Body of pancreas (tissue), 4 donors: ENCODE data around the gene TAS1R3. TPM values are rescaled to one million over a fixed set of nuclear protein-coding genes. Genes with fewer than 3 reads are reported as not detected.

Source experiments
- ATAC-seq: fragments of 150-250 bp; one replicate; pipeline ENCODE4 v1.9.1; 2016
- DNase-seq, 4 donors: peaks; one replicate each; pipeline ENCODE4 v3.0.0-alpha.2; 2019
- H3K27ac ChIP-seq, 4 donors: fragments of 200-600 bp; sonication (generic); 1 replicate in 3 of 4; 2 replicates in 1 of 4; pipeline versions ENCODE4 v1.5.1 to v1.6.1; 2016 to 2019; ENCODE audit warnings: mild to moderate bottlenecking in 1 of 4, mixed read lengths in 1 of 4, moderate library complexity in 1 of 4
- H3K27me3 ChIP-seq, 2 donors: fragments of 200-600 bp; sonication (generic); one replicate each; pipeline ENCODE4 v1.6.0; 2016; ENCODE audit warnings: mild to moderate bottlenecking in 1 of 2
- H3K36me3 ChIP-seq, 2 donors: fragments of 200-600 bp; sonication (generic); replicated peaks in 1 of 2; 2 replicates each; pipeline ENCODE4 v1.5.1; 2016; ENCODE audit warnings: low read depth in 2 of 2; ENCODE audit not compliant: insufficient read depth in 1 of 2
- H3K4me1 ChIP-seq: fragments of 200-600 bp; sonication (generic); one replicate; pipeline ENCODE4 v1.6.0; 2016
- H3K4me3 ChIP-seq, 2 donors: fragments of 200-600 bp; sonication (generic); 1 replicate in 1 of 2; 2 replicates in 1 of 2; pipeline ENCODE4 v1.5.1; 2016 to 2019
- H3K9me3 ChIP-seq, 3 donors: fragments of 200-600 bp; sonication (generic); 1 replicate in 2 of 3; 2 replicates in 1 of 3; pipeline ENCODE4 v1.5.1; 2016
- POLR2A ChIP-seq, 3 donors: fragments of 450-650 bp; IDR thresholded peaks; one replicate each; pipeline ENCODE4 v1.6.1; 2016; ENCODE audit warnings: antibody characterized with exemption in 3 of 3, mild to moderate bottlenecking in 2 of 3
- WGBS, 2 donors: methylation state at CpG; one replicate each; pipeline ENCODE4 v1.1.5; 2017; 5-methylcytosine and 5-hydroxymethylcytosine counted together
- intact Hi-C: fragments of 100-400 bp; cut with DNase I; formaldehyde crosslinking; loops from one replicate; pipeline ENCODE4 v1.15.1; 2023
- total RNA-seq, 2 donors: library from RNA; depleted of rRNA; stranded (reverse); fragments of >200 nt; gene quantifications; one replicate each; pipeline ENCODE4 v1.1.0, GENCODE V29; 2016
- TF ChIP-seq, protein P1 (sequence below), 7 experiments: fragments of 450-650 bp in 4 of 7; fragments of 200-600 bp in 3 of 7; sonication (generic) in 3 of 7; IDR thresholded peaks; one replicate each; pipeline ENCODE4 v1.5.1; 2016 to 2019; ENCODE audit warnings: antibody characterized with exemption in 7 of 7

The TAS1R3 gene
- total RNA-seq, 2 donors from 2014 or later, result 0.26 TPM; not detected in 1

- no peak for DNase-seq
- intact Hi-C loops, result no loop called here
These were observed 27.3 kb upstream of the TAS1R3 start for GRCh38 chr1:1303736-1304135.

GRCh38 chr1:1304331-1305299, 26.5 kb upstream of the TAS1R3 start:
- Histone ChIP-seq H3K27me3 (no peaks in the 10 kb centered on the region), H3K4me1 (peaks cover 39% of the 10 kb centered on the region), H3K36me3 (no peaks in the 10 kb centered on the region), H3K9me3 (no peaks in the 10 kb centered on the region), H3K27ac (peak overlapping the region; percentile 15 to 81 (median 52)), H3K4me3 (no peak overlapping the region)
- intact Hi-C loops, result no loop called here
- TF ChIP-seq, protein P1, sequence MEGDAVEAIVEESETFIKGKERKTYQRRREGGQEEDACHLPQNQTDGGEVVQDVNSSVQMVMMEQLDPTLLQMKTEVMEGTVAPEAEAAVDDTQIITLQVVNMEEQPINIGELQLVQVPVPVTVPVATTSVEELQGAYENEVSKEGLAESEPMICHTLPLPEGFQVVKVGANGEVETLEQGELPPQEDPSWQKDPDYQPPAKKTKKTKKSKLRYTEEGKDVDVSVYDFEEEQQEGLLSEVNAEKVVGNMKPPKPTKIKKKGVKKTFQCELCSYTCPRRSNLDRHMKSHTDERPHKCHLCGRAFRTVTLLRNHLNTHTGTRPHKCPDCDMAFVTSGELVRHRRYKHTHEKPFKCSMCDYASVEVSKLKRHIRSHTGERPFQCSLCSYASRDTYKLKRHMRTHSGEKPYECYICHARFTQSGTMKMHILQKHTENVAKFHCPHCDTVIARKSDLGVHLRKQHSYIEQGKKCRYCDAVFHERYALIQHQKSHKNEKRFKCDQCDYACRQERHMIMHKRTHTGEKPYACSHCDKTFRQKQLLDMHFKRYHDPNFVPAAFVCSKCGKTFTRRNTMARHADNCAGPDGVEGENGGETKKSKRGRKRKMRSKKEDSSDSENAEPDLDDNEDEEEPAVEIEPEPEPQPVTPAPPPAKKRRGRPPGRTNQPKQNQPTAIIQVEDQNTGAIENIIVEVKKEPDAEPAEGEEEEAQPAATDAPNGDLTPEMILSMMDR (IDR thresholded peaks at IDR 0.05), result no peak
- TF ChIP-seq POLR2A (IDR thresholded peaks at IDR 0.05), result peak in 1 of 3 donors; percentile 20
- 18 to 53% methylated on average over 4 to 25 of the region's 29 CpGs for WGBS, 2 donors
- DNase-seq (peak; percentile 55 to 76 (median 74)), ATAC-seq (no peak)

More at GRCh38 chr1:1303736-1304135, 27.3 kb upstream of the TAS1R3 start:
- ATAC-seq, result no peak
- Histone ChIP-seq H3K27me3 (no peaks in the 10 kb centered on the region), H3K36me3 (no peaks in the 10 kb centered on the region), H3K9me3 (no peaks in the 10 kb centered on the region), H3K4me1 (peaks cover 33% of the 10 kb centered on the region), H3K27ac (no peak overlapping the region), H3K4me3 (no peak overlapping the region)
- WGBS, 2 donors, result 90 to 96% methylated on average over 7 to 13 of the region's 13 CpGs
- TF ChIP-seq POLR2A (IDR thresholded peaks at IDR 0.05), result no peak
- TF ChIP-seq, protein P1 (IDR thresholded peaks at IDR 0.05), result no peak

GRCh38 chr1:1305300-1306069, 25.6 kb upstream of the TAS1R3 start:
- 37% methylated on average over 25 of the region's 25 CpGs; no CpG with 5 or more reads in 1 of the 2 donors for WGBS, 2 donors
- H3K4me3 ChIP-seq, result no peak overlapping the region

DNA sequence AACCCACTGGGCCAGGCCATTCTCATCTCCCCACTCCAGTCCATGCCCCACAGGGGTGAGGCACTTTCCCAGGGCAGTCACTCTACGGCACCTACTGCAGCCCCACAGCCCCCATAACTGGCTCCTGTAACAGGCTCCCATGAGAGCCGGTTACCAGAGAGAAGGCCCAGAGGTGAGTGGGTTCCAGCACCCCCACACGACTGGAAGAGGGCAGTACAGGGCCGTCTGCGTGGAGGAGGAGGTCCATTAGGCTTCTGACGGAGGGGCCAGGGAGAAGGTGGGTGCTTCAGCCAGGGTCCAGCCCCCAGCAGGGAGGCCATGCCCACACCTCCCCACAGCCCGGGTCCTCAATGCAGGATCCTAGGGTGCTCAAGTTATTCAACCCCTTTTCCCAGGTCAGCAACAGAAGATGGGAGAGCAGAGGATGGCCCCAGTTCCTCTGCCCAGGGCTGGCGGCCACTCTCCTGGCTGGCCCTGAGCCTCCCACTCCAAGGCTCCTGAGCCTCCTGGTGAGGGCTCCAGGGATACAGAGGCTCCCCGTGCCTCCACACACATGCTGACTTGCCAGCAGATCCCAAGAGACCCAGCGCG, 24.9 kb upstream of the TAS1R3 start:
- DNase-seq, result no peak
- TF ChIP-seq POLR2A (IDR thresholded peaks at IDR 0.05), result no peak
- TF ChIP-seq, protein P1 (IDR thresholded peaks at IDR 0.05), result no peak
- Histone ChIP-seq H3K36me3 (no peaks in the 10 kb centered on the region), H3K27ac (peak overlapping the region in 2 of 4 donors; percentile 72 to 81), H3K9me3 (no peaks in the 10 kb centered on the region), H3K27me3 (no peaks in the 10 kb centered on the region), H3K4me1 (peaks cover 51% of the 10 kb centered on the region), H3K4me3 (no peak overlapping the region)
- intact Hi-C loops, result no loop called here
- no peak for ATAC-seq
- 51 to 85% methylated on average over 3 to 10 of the region's 11 CpGs for WGBS, 2 donors

More at GRCh38 chr1:1305300-1306069, 25.6 kb upstream of the TAS1R3 start:
- H3K27me3 ChIP-seq, result no peaks in the 10 kb centered on the region
- H3K36me3 ChIP-seq, result no peaks in the 10 kb centered on the region
- intact Hi-C loops, result no loop called here
- ATAC-seq (no peak), DNase-seq (peak in 3 of 4 donors; percentile 53 to 66 (median 59))
- no peaks in the 10 kb centered on the region for H3K9me3 ChIP-seq
- TF ChIP-seq, protein P1 (IDR thresholded peaks at IDR 0.05), result no peak
- TF ChIP-seq POLR2A (IDR thresholded peaks at IDR 0.05), result no peak
- peaks cover 48% of the 10 kb centered on the region for H3K4me1 ChIP-seq
- peak overlapping the region; percentile 15 to 81 (median 52) for H3K27ac ChIP-seq
